Activated CD4-positive, alpha-beta memory T cell treated with anti-CD3 and anti-CD28 coated beads, Interleukin-2, amount 10 ng/mL, durations not matched to agents 7 days and 5 days (primary cell): ENCODE data around the gene DUSP23. TPM values are rescaled to one million over a fixed set of nuclear protein-coding genes. Genes with fewer than 3 reads are reported as not detected.

Experiments used
- CTCF ChIA-PET: fragments of 350-600 bp; sonication (Branson Sonifier 250); formaldehyde crosslinking; loops from one replicate; lab custom pipeline; 2021; ENCODE audit warnings: antibody characterized with exemption, inconsistent platforms; lab: Charles Lee
- POLR2A ChIA-PET: fragments of 350-600 bp; sonication (Branson Sonifier 250); formaldehyde crosslinking; loops from one replicate; lab custom pipeline; 2021; ENCODE audit warnings: antibody characterized with exemption; lab: Charles Lee
- DNase-seq: peaks from one replicate; pipeline ENCODE4 v3.0.0-alpha.2; 2020
- H3K27ac Mint-ChIP-seq: one replicate; pipeline ENCODE4 v1.8.0; 2021; ENCODE audit warnings: mild to moderate bottlenecking, mixed read lengths
- H3K27me3 Mint-ChIP-seq: one replicate; pipeline ENCODE4 v1.8.0; 2021; ENCODE audit warnings: mixed read lengths
- H3K36me3 Mint-ChIP-seq: one replicate; pipeline ENCODE4 v1.8.0; 2021; ENCODE audit warnings: low read depth, mixed read lengths
- H3K4me1 Mint-ChIP-seq: one replicate; pipeline ENCODE4 v1.8.0; 2021; ENCODE audit warnings: mixed read lengths
- H3K4me3 Mint-ChIP-seq: one replicate; pipeline ENCODE4 v1.8.0; 2021; ENCODE audit warnings: mild to moderate bottlenecking, mixed read lengths
- H3K9me3 Mint-ChIP-seq: one replicate; pipeline ENCODE4 v1.8.0; 2021; ENCODE audit warnings: mixed read lengths
- total RNA-seq, 2 experiments: library from RNA; stranded (reverse); gene quantifications; one replicate each; pipeline ENCODE4 v1.2.3, GENCODE V29; 2021

Gene DUSP23
- total RNA-seq, 2 experiments from 2014 or later = 22.7 to 24.6 TPM

DNA sequence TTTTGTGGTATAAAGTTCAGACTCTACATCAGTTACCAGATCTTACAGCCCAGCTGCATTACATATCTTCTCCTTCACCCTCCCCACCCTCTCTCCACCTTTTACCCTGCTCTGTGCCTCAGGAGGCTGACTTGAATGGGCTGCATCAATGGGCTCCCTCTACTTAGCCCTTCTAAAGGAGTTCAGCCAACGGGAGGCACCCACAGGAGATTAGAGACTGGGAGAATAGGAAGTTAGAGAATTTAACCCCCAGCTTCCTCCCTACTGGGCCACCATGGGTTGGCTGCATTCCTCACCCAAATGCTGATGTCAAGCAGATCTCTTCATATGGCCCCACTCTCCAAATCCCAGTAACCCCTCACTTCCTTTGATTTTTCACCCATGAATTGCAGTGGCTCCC, 17.1 kb upstream of the DUSP23 start:
- H3K9me3 Mint-ChIP-seq = no peaks in the 10 kb centered on the region
- H3K27ac Mint-ChIP-seq = no peak overlapping the region
- POLR2A ChIA-PET = no interaction called here

GRCh38 chr1:159765806-159766205, 15.0 kb upstream of the DUSP23 start:
- no peak overlapping the region for H3K4me3 Mint-ChIP-seq

More for the DNA sequence above, 17.1 kb upstream of the DUSP23 start:
- CTCF ChIA-PET = no interaction called here
- H3K4me3 Mint-ChIP-seq = no peak overlapping the region
- no peaks in the 10 kb centered on the region for H3K36me3 Mint-ChIP-seq
- no peaks in the 10 kb centered on the region for H3K4me1 Mint-ChIP-seq
- peaks cover 5% of the 10 kb centered on the region for H3K27me3 Mint-ChIP-seq
- no peak for DNase-seq

GRCh38 chr1:159771127-159771895, 9.5 kb upstream of the DUSP23 start:
- Mint-ChIP-seq H3K9me3 (no peaks in the 10 kb centered on the region), H3K27ac (no peak overlapping the region), H3K27me3 (peaks cover 3% of the 10 kb centered on the region), H3K4me3 (no peak overlapping the region), H3K36me3 (no peaks in the 10 kb centered on the region), H3K4me1 (no peaks in the 10 kb centered on the region)
- DNase-seq = no peak
- ChIA-PET POLR2A (no interaction called here), CTCF (no interaction called here)

More at GRCh38 chr1:159765806-159766205, 15.0 kb upstream of the DUSP23 start:
- no peak for DNase-seq
- no peaks in the 10 kb centered on the region for H3K36me3 Mint-ChIP-seq
- H3K27ac Mint-ChIP-seq = no peak overlapping the region
- H3K27me3 Mint-ChIP-seq = peaks cover 5% of the 10 kb centered on the region
- H3K4me1 Mint-ChIP-seq = no peaks in the 10 kb centered on the region
- H3K9me3 Mint-ChIP-seq = no peaks in the 10 kb centered on the region
- ChIA-PET POLR2A (interaction anchor here (0.7 kb wide), 1 partner anchor 61 kb away, joined by 3 read pairs; the partner anchor contains the start of gene SLAMF8), CTCF (no interaction called here)

DNA sequence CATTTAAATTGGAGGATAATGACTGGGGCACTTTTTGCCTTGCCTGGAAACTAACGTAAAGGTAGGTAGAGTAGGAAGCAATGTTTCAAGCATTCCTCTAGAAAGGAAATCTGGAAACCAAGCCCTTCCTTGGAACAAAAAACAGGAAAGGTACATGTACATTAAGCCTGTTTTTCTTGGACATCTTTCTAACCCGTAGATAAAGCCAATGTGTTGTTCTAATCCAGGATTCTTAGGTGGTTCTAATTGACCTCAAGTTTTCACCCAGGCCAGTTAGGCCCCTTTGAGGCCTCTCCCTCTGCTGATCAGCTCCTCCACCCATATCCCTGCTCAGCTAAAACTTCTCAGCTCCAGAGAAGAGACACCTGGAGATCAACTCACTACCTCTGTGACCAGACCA, 6.3 kb upstream of the DUSP23 start:
- Mint-ChIP-seq H3K4me1 (no peaks in the 10 kb centered on the region), H3K36me3 (no peaks in the 10 kb centered on the region), H3K27ac (no peak overlapping the region), H3K4me3 (no peak overlapping the region), H3K27me3 (peaks cover 3% of the 10 kb centered on the region), H3K9me3 (no peaks in the 10 kb centered on the region)
- DNase-seq = no peak
- ChIA-PET POLR2A (interaction anchor here (0.6 kb wide), 1 partner anchor 368 kb away, joined by 3 read pairs; no protein-coding TSS in a partner anchor), CTCF (interaction anchor here (0.5 kb wide), 1 partner anchor 241 kb away, joined by 3 read pairs; no protein-coding TSS in a partner anchor)

- Mint-ChIP-seq H3K27me3 (peaks cover 3% of the 10 kb centered on the region), H3K27ac (no peak overlapping the region), H3K4me3 (no peak overlapping the region), H3K4me1 (peaks cover 9% of the 10 kb centered on the region), H3K9me3 (no peaks in the 10 kb centered on the region), H3K36me3 (no peaks in the 10 kb centered on the region)
- no peak for DNase-seq
- CTCF ChIA-PET = interaction anchor here (0.8 kb wide), 1 partner anchor 232 kb away, joined by 3 read pairs; no protein-coding TSS in a partner anchor
- POLR2A ChIA-PET = no interaction called here
These were observed 5.0 kb upstream of the DUSP23 start for GRCh38 chr1:159775716-159776115.

DNA sequence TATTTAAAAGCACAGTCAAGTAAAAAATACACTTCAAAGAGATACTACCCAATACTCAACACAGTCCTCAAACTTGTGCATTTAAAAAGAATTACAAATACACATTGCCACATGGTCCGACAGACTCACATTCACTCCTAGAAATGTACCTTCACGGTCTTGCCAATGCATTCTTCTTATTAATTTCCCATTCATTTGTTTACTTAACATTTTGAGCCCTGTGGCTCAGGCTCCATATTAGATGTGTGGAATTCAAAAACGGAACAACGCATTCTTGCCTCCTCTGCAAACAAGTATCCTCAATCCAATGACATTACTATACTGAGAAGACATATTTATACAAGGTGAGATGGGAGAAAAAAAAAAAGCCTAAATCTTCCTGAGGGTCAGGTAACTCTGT, 2.5 kb upstream of the DUSP23 start:
- no peaks in the 10 kb centered on the region for H3K9me3 Mint-ChIP-seq
- POLR2A ChIA-PET = interaction anchor here (1.5 kb wide), 1 partner anchor 108 kb away, joined by 4 read pairs; no protein-coding TSS in a partner anchor

DNA sequence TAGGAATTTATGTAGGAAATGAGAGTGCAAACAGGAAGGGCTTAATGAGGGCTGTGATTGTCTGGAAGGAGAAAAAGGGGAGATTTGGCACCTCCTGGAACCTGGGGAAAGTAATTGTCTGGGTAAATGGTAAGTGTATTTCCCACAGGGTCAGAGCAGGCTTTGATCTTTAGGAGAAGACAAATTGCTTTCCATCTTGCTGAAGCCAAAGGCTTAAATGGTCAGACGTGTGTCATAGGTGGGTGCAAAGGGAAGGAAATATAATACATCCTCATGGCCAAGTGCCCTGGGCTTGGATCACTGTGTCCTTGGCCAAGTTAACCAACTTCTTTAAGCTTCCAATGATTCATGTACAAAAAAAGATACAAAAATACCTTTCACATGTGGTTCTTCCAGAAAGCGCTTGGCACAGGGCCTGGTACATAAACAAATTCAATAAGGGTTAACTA, 1.3 kb upstream of the DUSP23 start:
- no peaks in the 10 kb centered on the region for H3K27me3 Mint-ChIP-seq
- H3K4me1 Mint-ChIP-seq = peaks cover 24% of the 10 kb centered on the region
- DNase-seq = no peak
- ChIA-PET POLR2A (no interaction called here), CTCF (interaction anchor here (2.2 kb wide), 1 partner anchor 111 kb away, joined by 8 read pairs; no protein-coding TSS in a partner anchor)
- no peak overlapping the region for H3K27ac Mint-ChIP-seq
- peak overlapping the region; percentile 14 for H3K4me3 Mint-ChIP-seq
- no peaks in the 10 kb centered on the region for H3K36me3 Mint-ChIP-seq
- H3K9me3 Mint-ChIP-seq = no peaks in the 10 kb centered on the region

More for the DNA sequence above, 2.5 kb upstream of the DUSP23 start:
- Mint-ChIP-seq H3K4me1 (peaks cover 15% of the 10 kb centered on the region), H3K27me3 (no peaks in the 10 kb centered on the region), H3K4me3 (no peak overlapping the region), H3K36me3 (no peaks in the 10 kb centered on the region), H3K27ac (no peak overlapping the region)
- CTCF ChIA-PET = interaction anchor here (2.2 kb wide), 1 partner anchor 112 kb away, joined by 8 read pairs; no protein-coding TSS in a partner anchor
- DNase-seq = no peak

- no peak for DNase-seq
- ChIA-PET POLR2A (interaction anchor here (1.6 to 1.9 kb wide), 2 partner anchors 111 to 141 kb away, joined by 5 to 6 read pairs; no protein-coding TSS in a partner anchor), CTCF (interaction anchor here (0.9 to 1.9 kb wide), 5 partner anchors 8 to 225 kb away, joined by 3 to 14 read pairs (median 4); no protein-coding TSS in a partner anchor)
- Mint-ChIP-seq H3K4me3 (no peak overlapping the region), H3K27ac (no peak overlapping the region), H3K36me3 (no peaks in the 10 kb centered on the region), H3K4me1 (peaks cover 34% of the 10 kb centered on the region), H3K27me3 (no peaks in the 10 kb centered on the region), H3K9me3 (no peaks in the 10 kb centered on the region)
These were observed 1.2 kb downstream of the DUSP23 start for GRCh38 chr1:159781992-159782391.

GRCh38 chr1:159783724-159784123, 3.0 kb downstream of the DUSP23 start:
- ChIA-PET CTCF (no interaction called here), POLR2A (no interaction called here)
- no peak overlapping the region for H3K4me3 Mint-ChIP-seq
- no peak for DNase-seq
- no peak overlapping the region for H3K27ac Mint-ChIP-seq
- H3K4me1 Mint-ChIP-seq = peaks cover 34% of the 10 kb centered on the region
- H3K36me3 Mint-ChIP-seq = no peaks in the 10 kb centered on the region
- H3K27me3 Mint-ChIP-seq = no peaks in the 10 kb centered on the region
- H3K9me3 Mint-ChIP-seq = no peaks in the 10 kb centered on the region

DNA sequence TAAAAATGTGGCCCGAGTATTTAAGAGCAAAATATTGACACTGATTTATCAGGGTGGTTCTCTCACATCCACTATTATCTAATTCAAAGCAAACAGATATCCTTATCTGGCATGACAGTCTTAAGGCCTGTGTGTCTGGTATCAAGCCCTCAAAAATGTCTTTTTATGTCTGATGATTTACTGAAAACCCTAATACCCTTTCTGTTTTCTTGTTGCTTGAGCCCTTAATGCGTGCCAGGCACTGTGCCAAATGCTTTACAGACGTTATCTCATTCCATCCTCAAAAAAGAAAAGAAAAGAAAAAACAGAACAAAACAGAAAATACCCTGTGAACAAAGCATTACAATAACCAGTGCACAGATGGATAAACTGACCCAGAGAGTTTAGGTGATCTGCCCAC, 5.7 kb downstream of the DUSP23 start:
- ChIA-PET POLR2A (interaction anchor here (1.0 kb wide), 1 partner anchor 136 kb away, joined by 3 read pairs; no protein-coding TSS in a partner anchor), CTCF (interaction anchor here (1.1 kb wide), 1 partner anchor 13 kb away, joined by 3 read pairs; no protein-coding TSS in a partner anchor)
- H3K36me3 Mint-ChIP-seq = no peaks in the 10 kb centered on the region
- H3K27me3 Mint-ChIP-seq = peaks cover 5% of the 10 kb centered on the region
- no peak for DNase-seq
- no peaks in the 10 kb centered on the region for H3K9me3 Mint-ChIP-seq
- no peak overlapping the region for H3K4me3 Mint-ChIP-seq
- no peak overlapping the region for H3K27ac Mint-ChIP-seq
- peaks cover 23% of the 10 kb centered on the region for H3K4me1 Mint-ChIP-seq

DNA sequence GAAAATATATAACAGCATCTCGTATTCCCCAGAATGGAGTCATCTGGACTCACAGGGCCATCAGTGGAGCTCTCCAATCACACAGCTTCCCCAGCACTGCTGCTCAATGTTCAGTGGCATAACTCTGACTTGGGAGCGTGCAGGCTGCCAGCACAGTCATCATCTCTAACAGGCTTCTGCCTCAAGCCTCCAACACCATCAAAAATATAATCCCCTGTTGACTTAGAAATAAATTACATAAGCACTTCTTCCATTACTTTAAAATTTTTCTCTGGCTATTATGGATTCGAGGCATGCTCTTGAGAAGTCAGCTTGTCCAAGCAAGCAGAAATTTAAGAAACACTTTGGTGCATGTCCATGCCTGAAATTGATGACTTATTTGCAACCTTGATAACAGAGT, 6.2 kb downstream of the DUSP23 start:
- Mint-ChIP-seq H3K27me3 (peaks cover 7% of the 10 kb centered on the region), H3K27ac (no peak overlapping the region), H3K4me1 (peaks cover 19% of the 10 kb centered on the region), H3K4me3 (no peak overlapping the region), H3K9me3 (no peaks in the 10 kb centered on the region), H3K36me3 (no peaks in the 10 kb centered on the region)
- DNase-seq = no peak
- CTCF ChIA-PET = interaction anchor here (1.1 to 2.0 kb wide), 2 partner anchors 12 to 104 kb away, joined by 3 to 5 read pairs; no protein-coding TSS in a partner anchor
- POLR2A ChIA-PET = no interaction called here

- DNase-seq = no peak
- no peaks in the 10 kb centered on the region for H3K36me3 Mint-ChIP-seq
- H3K4me3 Mint-ChIP-seq = no peak overlapping the region
- H3K27me3 Mint-ChIP-seq = peaks cover 13% of the 10 kb centered on the region
- ChIA-PET CTCF (interaction anchor here (0.8 to 1.2 kb wide), 7 partner anchors 9 to 216 kb away, joined by 3 to 7 read pairs (median 5); partner anchors contain the start of gene DUSP23), POLR2A (no interaction called here)
- no peak overlapping the region for H3K27ac Mint-ChIP-seq
- H3K9me3 Mint-ChIP-seq = no peaks in the 10 kb centered on the region
- H3K4me1 Mint-ChIP-seq = peaks cover 4% of the 10 kb centered on the region
These were observed 9.6 kb downstream of the DUSP23 start for GRCh38 chr1:159790237-159790917.
